Measurements from ENCODE around the gene PIAS1.
"Not testable (repeated sequence)": the region's sequence is repeated elsewhere in the genome, so short reads cannot be mapped to it uniquely, and the experiment has no call there.

The PIAS1 gene

DNA sequence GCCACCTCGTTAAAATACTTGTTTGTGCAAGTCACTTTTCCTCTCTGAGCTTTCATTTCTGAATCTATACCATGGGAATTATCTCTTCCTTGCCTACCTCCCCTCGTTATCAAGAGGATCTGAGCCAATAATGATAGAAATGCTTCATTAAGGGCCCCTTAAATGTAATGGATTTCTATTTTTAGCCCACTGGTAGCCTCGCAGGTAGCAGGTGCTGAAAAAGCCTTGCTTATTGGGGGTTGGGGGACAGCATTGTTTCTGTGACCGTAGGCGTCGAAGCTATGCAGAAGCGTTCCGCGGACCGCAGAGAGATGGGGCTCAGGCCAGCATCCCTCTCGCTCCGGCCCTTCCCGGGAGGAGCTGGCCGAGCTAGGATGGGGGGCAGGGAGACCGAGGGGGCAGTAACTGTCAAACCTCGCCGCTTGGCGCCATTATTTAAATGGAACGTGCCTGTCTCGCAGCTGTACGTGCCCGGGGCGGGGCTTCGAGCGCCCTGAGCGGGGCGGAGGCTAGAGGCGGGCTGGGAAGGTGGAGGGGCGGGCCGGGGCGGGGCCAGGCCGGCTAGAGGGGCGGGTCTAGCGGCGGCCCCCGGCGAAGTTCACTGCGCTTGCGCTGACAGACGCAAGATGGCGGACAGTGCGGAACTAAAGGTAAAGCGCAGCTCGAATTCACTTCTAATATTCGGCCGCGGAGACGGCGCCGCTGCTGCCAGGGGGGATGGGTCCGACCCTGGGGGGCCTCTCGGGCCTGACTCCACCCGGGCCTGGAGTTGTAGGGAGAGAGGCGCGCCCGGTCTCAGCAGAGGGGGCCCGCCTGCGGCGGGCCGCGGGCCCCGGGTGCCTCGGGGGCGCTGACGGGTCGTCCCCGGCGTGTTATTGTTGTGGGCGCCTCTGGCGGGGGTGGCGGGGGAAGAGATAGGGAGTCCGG, at the start of gene PIAS1:
Gene PIAS1, plus strand, starts transcription at position 615 of the 927 bp plus-strand sequence. Its CDS starts 12 bp downstream, at position 627.
- peak; percentile 56 for DNase-seq

DNA sequence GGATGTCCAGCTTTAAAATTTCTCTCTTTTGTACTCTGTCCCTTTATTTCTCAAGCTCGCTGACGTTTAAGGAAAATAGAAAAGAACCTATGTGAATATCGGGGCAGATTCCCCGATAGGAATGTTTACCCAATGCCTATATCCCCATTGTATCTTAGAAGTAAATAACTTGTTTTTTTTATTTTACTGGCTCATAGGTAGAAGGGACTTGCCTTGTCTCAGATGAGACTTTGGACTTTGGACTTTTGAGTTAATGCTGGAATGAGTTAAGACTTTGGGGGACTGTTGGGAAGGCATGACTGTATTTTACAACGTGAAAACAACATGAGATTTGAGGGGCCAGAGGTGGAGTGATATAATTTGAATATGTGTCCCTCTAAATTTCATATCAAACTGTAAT, 46.5 kb upstream of the PIAS1 start:
- not testable (repeated sequence) for DNase-seq

DNA sequence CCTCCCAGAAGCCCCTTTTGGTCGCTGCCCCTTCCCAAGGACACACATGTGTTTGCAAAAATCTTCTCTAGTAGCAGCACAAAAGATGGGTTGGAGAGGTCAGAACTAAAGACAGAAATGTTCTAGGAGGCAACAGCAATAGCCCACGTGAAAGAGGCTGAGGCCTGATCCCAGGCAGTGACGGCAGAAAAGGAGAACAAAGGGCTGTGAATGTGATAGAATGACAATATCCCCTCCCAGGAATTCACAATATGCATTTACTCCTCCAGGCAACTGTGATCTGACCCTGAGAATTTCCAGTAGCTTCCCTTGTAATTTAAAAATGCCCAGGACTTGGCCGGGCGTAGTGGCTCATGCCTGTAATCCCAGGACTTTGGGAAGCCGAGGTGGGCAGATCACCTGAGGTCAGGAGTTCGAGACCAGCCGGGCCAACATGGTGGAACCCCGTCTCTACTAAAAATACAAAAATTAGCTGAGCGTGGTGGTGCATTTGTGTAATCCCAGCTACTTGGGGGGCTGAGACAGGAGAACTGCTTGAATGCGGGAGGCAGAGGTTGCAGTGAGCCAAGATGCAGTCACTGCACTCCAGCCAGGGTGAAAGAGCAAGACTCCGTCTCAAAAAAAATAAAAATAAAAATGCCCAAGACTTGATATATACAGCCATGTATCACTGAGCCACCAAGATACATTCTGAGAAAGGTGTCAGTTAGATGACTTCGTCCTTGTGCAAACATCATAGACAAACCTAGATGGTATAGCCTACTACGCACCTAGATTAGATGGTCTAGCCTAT, 43.6 kb upstream of the PIAS1 start:
- DNase-seq = no peak

DNA sequence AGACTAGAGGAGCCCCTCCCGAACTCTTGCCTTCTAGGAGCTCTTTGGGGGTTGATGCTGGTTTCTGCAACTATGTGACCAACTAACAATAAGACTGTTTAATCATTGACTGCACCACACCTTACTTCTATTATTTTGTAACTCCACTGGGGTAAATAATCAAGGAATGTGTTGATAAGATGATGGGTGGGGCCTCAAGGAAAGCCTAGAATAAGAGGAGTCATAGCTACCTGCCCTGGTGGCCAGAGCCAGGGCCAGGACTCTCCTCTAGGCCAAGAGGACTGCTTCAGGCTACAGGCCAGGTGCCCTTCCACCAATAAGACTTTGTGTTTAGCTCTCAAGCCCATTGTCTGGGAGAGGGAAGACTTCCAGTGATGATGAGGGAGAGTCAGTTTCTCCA, 41.2 kb upstream of the PIAS1 start:
- DNase-seq = no peak

DNA sequence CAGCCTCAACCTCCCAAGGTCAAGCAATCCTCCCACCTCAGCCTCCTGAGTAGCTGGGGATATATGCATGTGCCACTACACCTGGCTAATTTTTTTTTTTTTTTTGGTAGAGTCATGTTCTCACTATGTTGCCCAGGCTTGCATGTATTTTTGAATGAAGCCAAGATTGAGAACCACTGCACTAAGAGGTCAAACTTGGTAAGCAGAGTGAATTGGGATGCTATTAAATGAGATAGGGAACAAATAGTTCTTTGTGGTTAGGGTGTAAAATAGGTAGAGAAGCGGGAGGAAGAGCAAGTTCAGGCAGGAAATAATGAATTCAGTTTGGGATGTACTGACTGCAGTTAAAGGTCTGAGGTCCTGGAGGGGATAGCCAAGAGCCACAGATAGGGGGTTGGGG, 39.9 kb upstream of the PIAS1 start:
- DNase-seq = no peak

DNA sequence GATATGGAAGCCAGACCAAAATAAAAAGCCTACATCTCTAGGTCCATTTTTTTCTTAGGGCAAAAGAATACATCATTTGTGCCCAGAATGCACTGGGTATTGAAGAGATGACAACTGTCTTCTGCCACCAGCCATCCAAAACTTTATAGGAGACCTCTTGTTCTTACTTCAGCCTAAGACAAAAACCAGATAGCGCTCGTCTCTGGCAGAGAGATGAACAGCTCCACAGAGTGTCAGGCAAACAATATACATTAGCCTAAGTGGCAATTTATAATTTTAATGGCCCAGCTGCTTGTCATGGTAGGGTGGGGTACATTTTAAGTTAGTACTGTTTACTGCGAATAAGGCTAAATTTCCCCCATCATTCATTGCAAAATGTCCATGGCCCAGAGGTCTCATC, 38.9 kb upstream of the PIAS1 start:
- DNase-seq = no peak

DNA sequence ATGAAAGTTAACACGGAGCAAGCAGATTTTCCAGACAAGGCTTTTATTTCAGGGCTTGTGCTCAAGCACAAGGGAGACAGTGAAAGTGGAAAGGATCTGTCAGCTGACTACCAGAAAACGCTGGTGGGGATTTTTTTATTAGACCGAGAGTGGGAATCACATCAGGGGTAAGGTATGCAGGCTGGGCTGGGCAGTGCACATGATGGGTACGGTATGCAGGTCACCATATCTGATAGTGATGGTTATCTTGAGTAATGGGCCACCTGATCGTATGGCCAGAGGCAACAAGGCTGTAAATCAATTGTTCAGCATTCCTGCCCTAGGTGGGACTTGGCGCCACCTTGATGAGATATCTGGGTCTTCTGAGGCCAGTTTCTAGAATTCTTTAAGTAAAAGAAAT, 36.9 kb upstream of the PIAS1 start:
- no peak for DNase-seq

DNA sequence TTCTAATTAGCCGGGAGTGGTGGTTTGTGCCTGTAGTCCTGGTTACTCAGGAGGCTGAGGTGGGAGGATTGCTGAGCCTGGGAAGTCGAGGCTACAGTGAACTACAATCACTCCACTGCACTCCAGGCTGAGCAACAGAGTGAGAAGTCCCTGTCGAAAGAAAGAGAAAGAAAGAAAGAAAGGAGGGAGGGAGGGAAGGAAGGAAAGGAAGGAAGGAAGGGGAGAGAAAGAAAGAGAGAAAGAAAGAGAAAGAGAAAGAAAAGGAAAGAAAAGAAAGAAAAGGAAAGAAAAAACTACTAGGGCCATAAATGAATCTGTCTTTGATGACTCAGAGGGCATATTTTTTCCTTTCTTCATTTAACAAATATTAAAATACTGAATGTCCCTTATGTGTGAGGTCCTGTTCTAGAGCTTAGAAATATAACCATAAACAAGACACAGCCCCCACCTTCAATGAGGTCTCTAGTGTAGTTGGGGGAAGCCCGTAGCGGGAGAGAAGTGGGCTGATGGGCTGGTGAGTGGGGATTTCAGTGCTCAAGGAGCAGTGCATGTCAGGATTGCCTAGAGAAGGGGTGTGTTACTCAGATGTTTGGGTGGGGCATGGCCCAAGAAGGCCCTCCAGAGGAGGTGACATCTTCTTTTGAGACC, 35.2 kb upstream of the PIAS1 start:
- DNase-seq = no peak

DNA sequence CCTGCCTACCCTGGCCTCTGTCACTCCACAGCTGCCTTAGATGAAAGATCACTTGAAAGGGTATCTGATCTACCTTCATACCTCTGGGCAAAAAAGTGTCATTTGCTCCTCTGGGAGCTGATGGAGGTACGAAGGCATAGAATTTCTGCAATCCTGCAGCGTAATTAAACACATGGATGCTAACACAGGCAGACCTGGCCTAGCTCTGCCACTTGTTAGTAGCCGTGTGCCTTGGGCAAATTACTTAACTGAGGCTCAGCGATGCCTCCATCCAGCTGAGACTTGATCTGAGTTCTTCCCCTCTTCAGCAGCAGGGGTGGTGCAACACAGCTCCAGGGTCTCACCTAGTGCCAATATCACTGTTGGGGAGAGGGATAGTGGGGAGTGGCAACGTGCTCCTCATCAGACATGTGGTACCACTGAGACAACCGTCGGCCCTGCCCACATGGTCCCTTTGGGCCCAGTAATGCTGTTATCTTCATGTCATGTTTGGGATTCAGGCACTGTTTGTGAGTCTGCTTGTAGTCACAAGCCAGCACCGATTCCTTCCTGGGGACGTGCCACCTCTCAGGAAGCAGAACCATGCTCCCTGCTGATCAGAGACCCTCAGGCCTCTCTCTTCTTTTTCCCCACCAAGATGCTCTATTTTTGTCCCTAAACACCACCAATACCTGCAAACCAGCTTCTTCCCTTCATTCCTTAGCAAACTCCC, 34.1 kb upstream of the PIAS1 start:
- DNase-seq = no peak

DNA sequence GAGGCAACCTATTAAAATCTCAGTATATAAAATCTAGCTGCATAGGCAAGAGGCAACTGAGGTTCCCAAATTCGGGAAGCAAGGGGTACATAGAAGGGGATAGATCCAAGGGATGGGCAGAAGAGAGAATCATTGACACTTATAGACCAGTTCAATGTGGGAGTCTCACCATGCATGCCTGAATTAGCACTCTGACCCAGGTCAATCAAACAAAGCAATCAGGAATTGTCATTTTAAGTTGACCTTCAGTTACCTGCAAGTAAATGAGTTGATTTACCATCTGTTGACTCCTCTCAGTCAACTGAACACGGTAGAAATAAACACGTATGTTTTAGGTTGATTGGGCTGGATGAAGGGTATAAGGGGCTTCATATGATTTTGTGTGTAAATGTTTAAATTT, 33.4 kb upstream of the PIAS1 start:
- DNase-seq = no peak

DNA sequence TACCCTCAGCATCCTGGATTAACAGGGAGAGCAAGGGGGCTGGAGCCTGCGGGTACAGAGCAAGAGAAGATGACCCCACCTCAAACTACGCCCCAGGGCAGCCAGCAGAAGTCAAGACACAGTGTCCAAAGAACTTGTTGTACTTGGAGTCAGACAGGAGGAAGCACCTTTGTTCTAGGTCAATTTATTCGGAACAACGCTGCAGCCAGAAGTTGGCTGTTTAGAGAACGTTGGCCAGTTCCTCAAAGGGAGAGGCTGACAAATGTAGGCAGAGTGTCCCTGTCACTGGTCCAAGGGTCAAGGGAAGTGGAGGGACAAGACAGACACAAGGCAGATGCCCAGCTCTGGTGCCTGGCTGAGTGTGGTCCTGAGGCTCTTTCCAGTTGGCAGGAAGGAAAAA, 32.1 kb upstream of the PIAS1 start:
- no peak for DNase-seq

DNA sequence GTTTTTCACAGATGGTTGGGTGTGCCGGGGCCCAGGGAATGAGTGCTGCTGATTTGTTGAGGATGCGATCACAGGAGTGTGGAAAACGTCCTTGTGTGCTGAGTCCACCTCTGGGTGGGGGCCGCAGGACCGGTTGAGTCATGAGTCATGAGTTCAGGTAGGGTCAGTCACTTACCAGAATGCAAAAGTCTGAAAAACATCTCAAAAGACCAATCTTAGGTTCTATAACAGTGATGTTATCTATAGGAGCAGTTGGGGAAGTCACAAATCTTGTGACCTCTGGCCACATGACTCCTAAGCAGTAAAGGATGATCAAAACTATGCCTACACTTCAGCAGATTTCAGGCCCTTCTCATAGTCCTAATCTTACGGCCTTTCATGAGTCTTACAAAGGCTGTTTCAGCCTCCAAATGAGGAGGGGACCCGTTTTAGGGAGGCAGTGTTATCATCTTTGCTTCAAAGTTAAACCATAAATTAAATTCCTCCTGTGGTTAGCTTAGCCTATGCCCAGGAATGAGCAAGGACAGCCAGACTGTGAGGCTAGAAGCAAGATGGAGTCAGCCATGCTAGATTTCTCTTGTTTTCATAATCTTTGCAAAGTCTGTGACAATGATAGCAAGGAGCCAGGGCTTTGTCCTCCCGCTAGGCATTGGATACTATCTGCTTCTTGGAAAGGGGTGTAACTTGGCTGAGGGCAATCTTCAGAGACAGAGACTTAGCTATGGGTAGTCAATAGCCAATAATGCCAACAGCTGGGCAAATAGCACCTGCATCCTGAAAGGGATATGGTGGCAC, 30.6 kb upstream of the PIAS1 start:
- no peak for DNase-seq

DNA sequence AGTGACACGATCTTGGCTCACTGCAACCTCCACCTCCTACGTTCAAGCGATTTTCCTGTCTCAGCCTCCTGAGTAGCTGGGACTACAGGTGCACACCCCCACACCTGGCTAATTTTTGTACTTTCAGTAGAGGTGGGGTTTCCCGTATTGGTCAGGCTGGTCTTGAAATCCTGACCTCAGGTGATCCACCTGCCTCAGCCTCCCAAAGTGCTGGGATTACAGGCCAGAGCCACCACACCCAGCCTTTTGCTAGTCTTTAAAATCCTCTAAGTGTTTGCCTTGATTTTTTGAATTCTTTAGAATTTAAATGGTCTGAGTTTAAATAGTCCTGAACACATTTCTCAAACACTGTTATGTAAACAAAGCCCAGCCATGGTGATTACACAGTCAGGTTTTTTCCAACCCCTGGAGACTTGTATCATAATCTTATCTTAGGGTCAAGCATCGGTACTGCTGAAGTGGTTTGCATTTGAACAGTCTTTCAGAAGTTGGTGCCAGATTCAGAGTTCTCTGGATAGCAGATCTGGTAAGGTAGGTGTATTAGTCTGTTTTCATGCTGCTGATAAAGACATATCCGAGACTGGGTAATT, 28.2 kb upstream of the PIAS1 start:
- no peak for DNase-seq

DNA sequence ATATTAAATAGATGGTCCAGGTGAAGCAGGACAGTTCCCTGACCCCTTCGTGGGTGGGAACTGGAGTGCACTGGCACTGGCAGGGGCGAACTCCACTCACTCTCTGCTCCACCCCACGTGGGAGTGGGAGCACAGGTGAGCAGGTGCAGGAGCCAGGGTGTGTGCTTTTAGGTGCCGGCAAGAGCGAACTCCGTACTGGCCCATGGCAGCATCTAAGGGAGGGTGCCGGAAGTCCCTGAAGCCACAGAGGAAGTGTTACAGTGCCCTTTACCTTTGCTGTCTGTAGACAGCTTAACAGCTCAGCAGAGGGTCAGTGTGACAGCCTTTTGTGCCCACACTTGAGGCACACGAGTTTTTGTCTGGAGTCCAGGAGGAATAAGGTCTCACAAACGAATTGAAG, 26.7 kb upstream of the PIAS1 start:
- no peak for DNase-seq

DNA sequence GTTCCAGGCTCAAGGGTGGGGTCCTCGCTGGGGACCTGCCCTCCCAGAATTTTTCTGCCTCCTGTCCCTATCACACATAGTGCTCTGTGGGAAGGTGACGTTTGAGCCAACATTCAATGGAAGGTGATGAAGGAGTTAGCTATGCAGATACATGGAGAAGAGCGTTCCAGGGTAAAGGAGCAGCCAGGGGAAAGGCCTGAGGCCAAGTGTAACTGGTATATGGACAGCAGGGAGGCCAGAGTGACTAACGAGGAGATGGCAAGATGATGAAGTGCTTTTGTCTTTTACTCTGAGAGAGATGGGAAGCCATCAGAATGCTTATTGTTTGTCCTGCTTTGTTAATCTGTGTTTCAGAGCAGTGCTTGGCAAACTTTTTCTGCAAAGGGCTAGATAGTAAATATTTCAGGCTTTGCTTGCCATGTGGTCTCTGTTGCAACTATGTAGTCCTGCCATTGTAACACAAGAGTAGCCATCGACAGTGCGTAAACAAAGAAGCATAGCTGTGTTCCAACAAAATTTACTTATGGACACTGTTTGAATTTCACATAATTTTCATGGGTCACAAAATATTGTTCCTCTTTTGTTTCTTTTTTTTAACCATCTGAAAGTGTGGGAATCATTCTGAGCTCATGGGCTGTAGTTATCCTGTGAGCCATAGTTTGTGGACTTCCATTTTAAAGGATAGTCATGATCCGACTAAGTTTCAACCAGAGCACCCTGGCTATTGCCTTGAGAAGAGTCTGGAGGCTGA, 25.8 kb upstream of the PIAS1 start:
- no peak for DNase-seq

DNA sequence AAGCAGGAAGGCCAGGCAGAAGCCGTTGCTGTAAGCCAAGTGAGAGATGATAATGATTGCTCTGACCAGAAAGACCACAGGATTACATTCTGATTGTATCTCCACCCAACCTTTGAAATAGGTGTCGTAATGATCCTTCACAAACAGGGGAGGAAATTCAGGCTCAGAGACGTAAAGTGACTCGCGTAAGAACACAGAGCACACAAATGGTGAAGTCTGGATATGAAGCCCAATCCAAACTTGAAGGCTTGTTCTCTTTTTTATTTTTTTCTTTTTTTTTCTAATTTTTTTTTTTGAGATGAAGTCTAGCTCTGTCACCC, 25.3 kb upstream of the PIAS1 start:
- DNase-seq = no peak

DNA sequence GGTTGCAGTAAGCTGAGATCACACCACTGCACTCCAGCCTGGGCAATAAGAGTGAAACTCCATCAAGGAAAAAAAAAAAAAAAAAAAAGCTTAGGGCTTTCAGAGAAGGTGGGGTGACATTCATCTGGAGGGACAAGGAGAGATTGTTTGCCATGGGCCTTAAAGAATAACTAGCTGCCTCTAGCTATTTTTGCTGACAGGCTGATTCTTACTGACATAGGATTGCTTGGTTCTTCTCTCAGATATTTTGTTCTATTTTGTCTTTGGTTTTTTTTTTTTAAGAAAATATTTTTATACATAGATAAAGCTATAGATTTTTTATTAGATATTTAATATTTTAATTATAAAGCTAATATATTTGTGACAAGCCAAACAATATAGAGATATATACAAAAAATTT, 24.2 kb upstream of the PIAS1 start:
- DNase-seq = no peak

DNA sequence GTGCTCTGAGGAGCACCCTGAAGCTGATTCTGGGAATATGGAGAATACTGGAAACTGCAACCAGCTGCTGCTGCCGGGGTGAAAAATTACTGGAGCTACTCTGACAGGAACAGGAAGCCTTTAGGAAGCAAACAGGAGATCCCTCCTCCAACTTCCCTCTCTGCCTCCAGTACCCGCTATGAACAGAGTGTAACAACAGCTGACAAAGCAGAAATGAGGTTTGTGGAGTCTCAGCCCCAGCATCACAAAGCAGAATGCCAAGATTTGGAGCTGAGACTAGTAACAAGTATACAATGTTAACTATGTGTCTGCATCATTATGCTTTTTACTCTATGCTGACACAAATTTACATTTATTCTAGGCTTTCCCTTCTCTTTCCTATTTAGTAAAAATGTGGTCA, 22.7 kb upstream of the PIAS1 start:
- DNase-seq = no peak

DNA sequence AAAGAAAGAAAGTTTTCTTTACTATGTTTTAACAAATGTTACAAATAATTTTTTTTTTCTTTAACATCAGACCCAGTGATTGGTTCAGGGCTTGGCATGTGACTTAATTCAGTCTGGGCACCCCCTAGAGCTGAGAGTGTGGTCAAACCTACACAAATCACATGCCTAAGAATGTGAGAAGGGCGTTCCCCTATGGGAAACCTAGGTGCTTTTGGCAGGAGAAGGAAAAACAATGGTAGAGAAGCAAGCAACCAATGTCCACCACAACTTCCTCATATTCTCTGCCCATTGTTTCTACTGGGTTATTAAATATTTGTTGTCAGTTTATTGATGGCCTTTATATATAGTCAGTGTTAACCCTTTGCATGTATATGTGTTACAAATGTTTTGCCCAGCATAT, 21.4 kb upstream of the PIAS1 start:
- DNase-seq = no peak

DNA sequence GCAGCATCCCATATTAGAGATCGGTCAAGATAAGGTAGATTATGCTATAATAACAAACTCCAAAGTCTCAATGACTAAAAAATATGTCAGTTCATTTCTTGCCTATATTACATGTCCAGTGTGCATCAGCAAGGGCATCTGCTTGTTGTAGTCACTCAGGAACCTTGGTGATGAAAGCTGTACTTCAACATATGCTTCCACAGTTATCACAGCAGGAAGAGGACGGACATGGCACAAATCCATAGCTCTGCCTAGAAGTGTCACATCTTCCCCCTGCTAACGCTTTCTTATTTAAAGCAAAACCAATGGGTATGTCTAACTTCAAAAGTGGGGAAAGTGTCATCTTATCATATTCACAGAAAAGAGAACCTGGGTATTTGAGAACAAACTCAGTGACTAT, 20.0 kb upstream of the PIAS1 start:
- DNase-seq = no peak

DNA sequence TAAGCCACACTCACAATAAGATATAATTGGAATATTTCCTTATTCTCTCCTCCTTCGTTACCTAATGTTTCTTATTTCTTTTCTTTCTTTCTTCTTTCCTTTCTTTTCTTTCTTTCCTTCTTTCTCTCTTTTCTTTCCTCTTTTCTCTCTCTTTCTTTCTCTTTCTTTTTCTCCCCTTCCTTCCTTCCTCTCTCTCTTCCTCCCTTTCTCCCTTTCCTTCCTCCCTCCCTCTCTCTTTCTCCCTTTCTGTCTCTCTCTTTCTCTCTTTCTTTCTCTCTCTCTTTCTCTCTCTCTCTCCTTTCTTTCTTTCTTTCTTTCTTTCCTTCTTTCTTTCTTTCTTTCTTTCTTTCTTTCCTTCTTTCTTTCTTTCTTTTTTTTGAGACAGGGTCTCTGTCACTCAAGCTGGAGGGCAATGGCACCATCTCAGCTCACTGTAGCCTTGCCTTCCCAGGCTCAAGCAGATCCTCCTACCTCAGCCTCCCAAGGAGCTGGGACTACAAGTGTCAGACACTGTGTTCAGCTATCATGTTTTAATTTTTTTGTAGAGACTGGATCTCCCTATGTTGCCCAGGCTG, 19.3 kb upstream of the PIAS1 start:
- no peak for DNase-seq
